Right lobe of liver (tissue), 4 donors: ENCODE measurements around the gene ZMAT5.

Experiments
- CTCF ChIP-seq, 4 donors: fragments of 200-600 bp in 3 of 4; fragments of 450-650 bp in 1 of 4; IDR thresholded peaks; one replicate each; pipeline versions ENCODE4 v1.5.1 to v1.8.0; 2016 to 2022; ENCODE audit warnings: antibody characterized with exemption in 4 of 4, mild to moderate bottlenecking in 2 of 4
- POLR2A ChIP-seq: fragments of 450-650 bp; IDR thresholded peaks from one replicate; pipeline ENCODE4 v1.6.1; 2017; ENCODE audit warnings: antibody characterized with exemption, mild to moderate bottlenecking
- donor health status: DM: no; HTN: no; CAD: no.
- donor health status: DM: no; HTN: no; CAD: no.
- donor health status: DM: no; HTN: yes; CAD: no.

- TF ChIP-seq CTCF (IDR thresholded peaks at IDR 0.05) (no peak), POLR2A (no peak)
Measured at GRCh38 chr22:29689206-29689879, 77.5 kb downstream of the ZMAT5 start.
